GM18498 (cell line): ENCODE results near the gene TTC28.

Experiments
- ATAC-seq: cut with Tn5 transposase; IDR thresholded peaks from one replicate; pipeline ENCODE4 v1.9.1; 2021; ENCODE audit warnings: mild to moderate bottlenecking, moderate library complexity; ENCODE audit not compliant: unreplicated experiment

Gene TTC28

GRCh38 chr22:27952779-27953178, 726.9 kb downstream of the TTC28 start:
- ATAC-seq: no peak

GRCh38 chr22:27952091-27952490, 727.5 kb downstream of the TTC28 start:
- ATAC-seq: no peak

GRCh38 chr22:27949421-27949820, 730.2 kb downstream of the TTC28 start:
- ATAC-seq: no peak

- no peak for ATAC-seq
Observed at GRCh38 chr22:27948569-27948968, 731.1 kb downstream of the TTC28 start.

- no peak for ATAC-seq
Observed at GRCh38 chr22:27947448-27947847, 732.2 kb downstream of the TTC28 start.

- no peak for ATAC-seq
Observed at GRCh38 chr22:27941143-27941542, 738.5 kb downstream of the TTC28 start.

- no peak for ATAC-seq
Observed at GRCh38 chr22:27937453-27937852, 742.2 kb downstream of the TTC28 start.

GRCh38 chr22:27935897-27936296, 743.7 kb downstream of the TTC28 start:
- no peak for ATAC-seq

- no peak for ATAC-seq
Observed at GRCh38 chr22:27934069-27934468, 745.6 kb downstream of the TTC28 start.

- no peak for ATAC-seq
Observed at GRCh38 chr22:27933186-27933983, 746.3 kb downstream of the TTC28 start.

GRCh38 chr22:27930331-27931060, 749.1 kb downstream of the TTC28 start:
- no peak for ATAC-seq
